IPS DF 4.7 (cell line): ENCODE data around the gene SVOPL.
"Not testable (repeated sequence)": the region's sequence is repeated elsewhere in the genome, so short reads cannot be mapped to it uniquely, and the experiment has no call there.

Experiments
- DNase-seq: peaks from one replicate; pipeline ENCODE4 v3.0.0-alpha.2; 2013; ENCODE audit warnings: low spot score; ENCODE audit errors: extremely low read depth

The SVOPL gene

GRCh38 chr7:138700857-138701536, at the start of gene SVOPL:
Gene SVOPL (minus strand): TSS chr7:138701362. CDS start chr7:138679045, 22,317 bp downstream.
- no peak for DNase-seq

GRCh38 chr7:138750473-138750872, 49.3 kb upstream of the SVOPL start:
- no peak for DNase-seq

- no peak for DNase-seq
Observed at GRCh38 chr7:138749960-138750359, 48.8 kb upstream of the SVOPL start.

- no peak for DNase-seq
Observed at GRCh38 chr7:138748666-138749065, 47.5 kb upstream of the SVOPL start.

GRCh38 chr7:138746073-138746472, 44.9 kb upstream of the SVOPL start:
- DNase-seq, result no peak

GRCh38 chr7:138745189-138745588, 44.0 kb upstream of the SVOPL start:
- DNase-seq, result no peak

GRCh38 chr7:138741453-138741735, 40.2 kb upstream of the SVOPL start:
- no peak for DNase-seq

GRCh38 chr7:138739859-138740258, 38.7 kb upstream of the SVOPL start:
- DNase-seq, result no peak

- peak; percentile 87 for DNase-seq
Observed at GRCh38 chr7:138738551-138739335, 37.6 kb upstream of the SVOPL start.

GRCh38 chr7:138738114-138738513, 37.0 kb upstream of the SVOPL start:
- DNase-seq, result no peak

GRCh38 chr7:138735399-138735798, 34.2 kb upstream of the SVOPL start:
- no peak for DNase-seq

GRCh38 chr7:138731733-138732132, 30.6 kb upstream of the SVOPL start:
- DNase-seq, result not testable (repeated sequence)

GRCh38 chr7:138729444-138729843, 28.3 kb upstream of the SVOPL start:
- DNase-seq, result no peak

- no peak for DNase-seq
Observed at GRCh38 chr7:138727336-138728099, 26.4 kb upstream of the SVOPL start.

GRCh38 chr7:138726288-138726687, 25.1 kb upstream of the SVOPL start:
- DNase-seq, result no peak

GRCh38 chr7:138720286-138720685, 19.1 kb upstream of the SVOPL start:
- no peak for DNase-seq

- DNase-seq, result no peak
Observed at GRCh38 chr7:138716889-138717288, 15.7 kb upstream of the SVOPL start.

GRCh38 chr7:138713191-138713590, 12.0 kb upstream of the SVOPL start:
- DNase-seq, result no peak

- no peak for DNase-seq
Observed at GRCh38 chr7:138712652-138713051, 11.5 kb upstream of the SVOPL start.

- no peak for DNase-seq
Observed at GRCh38 chr7:138710536-138711385, 9.6 kb upstream of the SVOPL start.

GRCh38 chr7:138705167-138705566, 4.0 kb upstream of the SVOPL start:
- DNase-seq, result no peak
